HTR-8/SVneo (cell line): Measurements from ENCODE around the gene NRXN3.

Experiments
- DNase-seq: peaks from one replicate; pipeline ENCODE4 v3.0.0; 2011; ENCODE audit warnings: low spot score, mixed read lengths; ENCODE audit not compliant: insufficient read length
- FAIRE-seq: peaks from 2 replicates; lab custom pipeline; 2011; peaks lifted over from hg19 to GRCh38; lab: Jason Lieb, UNC

NRXN3 gene

DNA sequence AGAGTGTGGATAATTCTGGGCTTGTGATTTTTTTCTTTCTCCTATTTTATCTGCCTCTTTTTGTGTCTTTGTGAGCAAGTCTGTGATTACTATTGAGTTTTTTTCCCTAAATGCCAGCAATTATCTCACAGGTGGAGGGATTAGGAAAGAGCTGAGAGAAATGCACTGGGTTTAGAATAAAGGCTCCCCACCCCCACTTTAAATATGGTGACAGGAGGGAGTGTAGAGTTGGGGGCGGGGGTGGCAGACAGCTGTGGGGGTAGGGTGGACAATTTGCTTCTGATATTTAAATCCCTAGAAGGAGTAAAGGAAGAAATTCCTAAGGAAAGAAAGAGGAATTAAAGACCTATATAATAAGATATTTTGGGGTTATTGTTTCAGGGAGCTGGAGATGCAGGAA lies 145.9 kb downstream of the NRXN3 start:
- no peak for FAIRE-seq
- no peak for DNase-seq

DNA sequence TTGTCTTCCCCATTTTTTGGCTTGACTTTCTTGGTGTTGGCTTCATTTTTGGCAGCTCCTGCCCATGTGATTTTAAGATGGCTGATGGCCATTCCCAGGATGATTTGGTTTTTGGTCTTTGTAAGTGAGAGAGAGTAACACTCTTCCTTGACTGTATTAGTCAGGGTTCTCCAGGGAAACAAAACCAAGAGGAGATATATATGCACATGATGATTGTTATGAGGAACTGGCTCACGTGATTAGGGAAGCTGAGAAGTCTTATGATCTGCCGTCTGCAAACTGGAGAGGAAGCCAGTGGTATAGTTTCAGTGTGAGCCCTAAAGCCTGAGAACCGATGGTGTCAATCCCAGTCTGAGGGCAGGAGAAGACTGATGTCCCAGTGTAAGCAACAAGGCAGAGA lies 146.6 kb downstream of the NRXN3 start:
- DNase-seq (no peak), FAIRE-seq (no peak)

DNA sequence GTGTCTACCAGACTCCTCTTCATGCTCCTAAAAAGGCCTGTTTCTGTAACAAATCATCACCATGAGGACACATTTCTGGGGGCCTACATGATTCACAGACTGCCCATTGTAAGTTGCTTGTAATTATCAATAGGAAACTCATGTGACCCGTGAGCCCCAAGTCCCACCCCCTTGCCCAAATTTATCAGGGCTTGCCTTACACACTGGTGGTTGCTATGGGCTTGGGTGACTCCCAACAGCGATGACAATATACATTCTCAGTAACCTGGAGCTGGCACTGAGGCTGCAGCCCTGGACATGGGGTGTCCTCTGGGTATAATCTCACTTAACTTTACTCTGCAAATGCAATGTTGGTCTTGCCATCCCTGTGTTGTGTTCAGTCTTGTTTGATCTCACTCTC lies 149.2 kb downstream of the NRXN3 start:
- DNase-seq, result no peak
- no peak for FAIRE-seq

DNA sequence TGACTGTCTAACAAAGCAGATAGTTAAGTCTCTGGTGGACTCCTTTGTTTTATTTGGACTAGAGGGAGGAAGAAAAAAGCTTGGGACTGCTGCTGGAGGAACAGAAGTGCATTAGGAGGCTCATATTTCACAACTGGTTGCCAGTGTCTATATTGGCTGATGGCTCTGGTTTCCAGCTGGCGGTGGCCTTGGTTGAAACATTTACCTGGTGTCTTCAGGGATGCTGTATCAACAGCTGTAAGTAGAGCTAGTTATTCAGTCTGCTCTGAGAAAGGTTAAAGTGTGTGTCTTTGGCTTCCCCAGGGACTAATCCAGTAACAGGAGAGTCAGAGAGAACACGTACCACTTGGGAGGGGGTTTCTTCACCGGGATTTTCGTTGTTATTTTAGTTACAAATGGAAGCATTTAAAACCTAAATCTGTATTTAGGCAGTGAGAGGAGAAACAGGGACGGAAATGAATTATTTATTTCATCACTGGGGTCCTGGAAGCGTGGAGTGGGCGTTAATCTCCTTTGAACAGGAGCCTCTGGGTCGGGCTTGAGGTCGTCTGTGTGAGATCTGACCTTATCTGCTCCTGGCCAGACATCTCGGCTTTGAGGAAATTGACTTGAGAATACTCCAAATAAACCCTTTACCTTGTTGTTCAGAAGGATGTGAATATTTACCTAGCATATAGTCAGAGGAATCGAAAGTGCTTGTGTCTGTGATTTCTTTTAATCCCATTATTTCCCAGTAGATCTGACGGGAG lies 149.9 kb downstream of the NRXN3 start:
- FAIRE-seq (no peak), DNase-seq (no peak)

DNA sequence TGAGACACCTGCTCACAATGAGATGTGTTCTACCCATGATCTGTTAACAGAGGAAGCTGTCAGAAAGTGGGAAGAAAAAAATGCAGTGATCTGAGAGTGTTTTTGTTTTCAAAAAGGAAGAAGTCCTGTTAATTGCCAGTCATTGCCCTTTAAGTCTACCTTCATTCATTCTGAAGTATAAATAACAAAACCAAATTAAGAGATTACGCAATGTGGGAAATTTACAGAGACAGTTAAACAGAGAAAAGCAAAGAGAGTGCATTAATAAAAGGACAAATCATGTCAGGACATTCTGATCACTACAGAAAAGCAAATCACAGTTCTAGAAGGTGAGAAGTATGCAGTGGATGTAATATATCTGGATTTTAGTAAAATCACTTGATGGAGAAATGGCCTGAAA lies 154.2 kb downstream of the NRXN3 start:
- FAIRE-seq (no peak), DNase-seq (no peak)

DNA sequence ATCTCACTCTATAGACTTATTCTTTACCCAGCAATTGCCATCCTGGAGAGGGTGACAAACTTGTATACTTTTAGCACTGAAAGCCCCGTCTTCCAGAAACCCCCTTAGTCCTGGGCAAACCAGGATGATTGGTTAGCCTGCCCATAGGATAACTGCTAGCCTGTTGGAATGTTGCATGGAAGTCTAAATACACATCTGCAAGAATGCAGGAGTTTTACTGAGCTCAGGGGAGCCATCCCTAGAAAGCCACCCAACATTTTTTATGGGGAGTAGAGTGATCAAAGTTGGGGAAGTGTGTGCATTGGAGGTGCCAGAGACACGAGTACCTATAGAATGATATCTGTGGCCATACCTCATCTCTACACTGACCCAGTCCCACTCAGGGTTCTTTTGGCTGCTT lies 155.7 kb downstream of the NRXN3 start:
- FAIRE-seq (no peak), DNase-seq (no peak)

DNA sequence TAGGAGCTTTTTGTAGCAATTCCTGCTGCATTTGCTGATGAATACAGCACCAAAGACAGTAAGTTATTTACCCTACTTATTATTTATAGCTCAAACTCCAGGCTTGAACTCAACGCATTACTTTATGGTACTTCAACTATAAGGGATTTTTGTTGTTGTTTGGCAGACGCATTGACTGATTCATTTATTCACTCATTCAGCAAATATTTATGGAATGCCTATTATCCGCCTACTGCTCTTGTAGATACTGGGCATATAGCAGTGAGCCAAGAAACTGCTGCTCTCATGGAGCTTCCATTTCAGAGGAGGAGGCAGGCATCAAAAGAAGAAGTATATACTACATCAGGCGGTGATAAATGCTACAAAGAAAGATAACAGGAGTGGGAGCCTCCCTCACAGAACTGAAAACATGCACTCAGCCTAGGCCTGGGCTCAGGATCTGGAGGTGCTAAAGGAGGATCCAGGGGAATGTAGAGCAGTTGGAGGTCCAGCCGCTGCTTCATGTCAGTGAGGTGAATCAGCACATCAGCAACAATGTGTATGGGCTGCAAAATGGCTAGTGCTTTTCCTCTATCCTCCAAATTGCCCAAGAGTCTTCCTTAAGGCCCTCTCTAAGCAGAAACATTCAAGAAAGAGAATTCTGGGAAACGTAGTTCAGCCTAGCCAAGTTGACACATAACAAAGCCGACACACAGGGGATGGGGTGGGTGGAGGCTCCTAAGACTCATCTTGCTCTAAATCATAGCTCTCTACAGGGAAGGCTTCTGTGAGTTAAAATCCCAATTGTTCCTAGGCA lies 157.5 kb downstream of the NRXN3 start:
- FAIRE-seq, result no peak
- no peak for DNase-seq

DNA sequence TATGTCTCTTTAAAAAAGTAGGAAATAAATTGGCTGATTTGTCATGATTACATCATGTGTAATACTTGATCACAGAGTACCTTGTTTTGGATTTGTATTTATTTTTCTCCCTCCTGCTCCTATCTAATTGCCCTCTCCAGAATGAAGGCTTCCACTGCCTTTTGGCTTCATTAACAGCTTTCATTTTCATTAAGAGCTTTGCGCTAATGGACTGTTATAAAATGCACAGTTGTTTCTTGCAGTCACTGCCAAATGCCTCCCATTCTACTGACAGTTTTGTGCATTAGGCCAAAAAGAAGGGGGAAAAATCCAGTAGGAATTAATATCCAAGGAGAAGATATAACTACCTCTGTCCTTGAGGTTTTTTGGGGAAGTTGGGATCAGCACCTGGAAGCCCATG lies 159.2 kb downstream of the NRXN3 start:
- no peak for FAIRE-seq
- DNase-seq, result no peak

DNA sequence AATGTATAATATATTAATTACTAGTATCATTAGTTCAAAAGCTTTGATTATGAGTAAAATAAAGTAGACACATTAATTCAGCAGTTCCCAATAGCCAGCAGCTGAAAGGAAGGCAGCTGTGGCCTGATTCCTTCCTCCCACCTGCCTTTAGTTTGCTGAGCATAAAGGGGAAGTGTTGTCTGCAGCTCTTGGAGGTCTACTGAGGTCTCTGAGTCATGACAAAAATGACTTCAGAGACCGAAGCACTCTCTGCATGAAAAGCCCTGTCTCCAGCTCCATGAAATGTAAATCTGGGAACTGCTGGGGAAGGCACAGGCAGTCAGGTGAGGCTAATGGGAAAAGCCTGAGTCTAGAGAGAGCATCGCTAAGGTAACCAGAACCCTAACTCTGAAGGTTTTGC lies 165.4 kb downstream of the NRXN3 start:
- DNase-seq, result no peak
- FAIRE-seq, result no peak

DNA sequence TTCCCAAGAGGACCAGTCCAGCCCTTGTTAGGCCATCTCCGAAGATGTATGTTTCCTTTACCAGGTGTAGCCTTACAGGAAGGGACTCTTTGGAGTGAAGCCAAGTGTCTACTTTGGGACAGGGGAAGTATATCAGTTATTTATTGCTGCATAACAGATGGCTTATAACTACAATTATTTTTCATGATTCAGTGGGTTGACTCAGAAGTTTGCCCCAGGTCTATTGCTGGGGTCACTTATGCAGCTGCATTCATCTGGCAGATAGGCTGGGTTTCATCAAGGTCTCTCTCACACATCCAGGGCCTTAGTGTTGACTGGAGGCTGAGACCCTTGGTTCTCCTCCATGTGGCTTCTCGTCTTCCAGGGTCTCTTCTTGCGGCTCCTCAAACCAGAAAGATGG lies 170.1 kb downstream of the NRXN3 start:
- FAIRE-seq, result no peak
- no peak for DNase-seq

DNA sequence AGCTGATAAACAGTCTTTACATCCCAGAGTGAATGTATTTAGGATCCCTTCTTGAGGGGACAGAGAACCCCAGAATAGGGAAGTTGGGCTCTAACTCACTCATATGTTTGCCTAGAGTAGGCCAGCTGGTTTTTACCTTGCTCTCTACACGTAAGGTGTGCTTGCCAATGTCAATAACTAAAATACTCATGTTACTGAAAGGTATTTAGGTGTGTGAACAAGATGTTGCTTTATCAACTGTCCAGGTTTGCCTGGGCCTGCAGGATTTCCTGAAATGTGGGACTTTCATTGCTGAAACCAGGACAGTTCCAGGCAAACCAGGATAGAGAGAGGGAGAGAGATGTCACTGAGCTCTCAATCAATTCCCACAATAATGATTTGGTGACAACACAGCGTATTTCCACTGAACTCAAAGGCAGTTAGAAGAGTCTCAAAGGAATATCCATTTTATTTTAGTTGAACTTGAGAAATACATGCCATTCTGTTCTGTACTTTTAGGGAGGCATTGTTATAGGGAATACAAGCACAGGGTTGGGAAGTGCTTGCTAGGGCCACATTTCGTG lies 171.7 kb downstream of the NRXN3 start:
- no peak for FAIRE-seq
- DNase-seq, result no peak

DNA sequence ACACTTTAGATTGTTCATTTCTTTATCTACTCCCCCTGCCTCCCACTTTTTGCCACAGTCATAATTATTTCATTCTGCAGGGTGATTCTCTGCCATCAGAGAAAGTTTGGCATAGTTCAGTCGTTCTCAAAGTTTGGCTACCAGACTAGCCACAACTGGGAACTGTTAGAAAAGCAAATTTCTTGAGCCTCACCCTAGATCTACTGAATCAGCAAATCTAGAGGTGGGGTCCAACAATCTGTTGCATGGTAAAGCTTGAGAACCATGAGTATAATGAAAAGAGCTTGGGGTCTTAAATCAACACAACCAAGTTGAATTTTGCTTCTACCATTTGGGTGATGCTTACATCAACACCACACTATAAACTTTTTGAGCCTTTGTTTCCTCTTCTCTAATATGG lies 172.7 kb downstream of the NRXN3 start:
- no peak for FAIRE-seq
- DNase-seq, result no peak

DNA sequence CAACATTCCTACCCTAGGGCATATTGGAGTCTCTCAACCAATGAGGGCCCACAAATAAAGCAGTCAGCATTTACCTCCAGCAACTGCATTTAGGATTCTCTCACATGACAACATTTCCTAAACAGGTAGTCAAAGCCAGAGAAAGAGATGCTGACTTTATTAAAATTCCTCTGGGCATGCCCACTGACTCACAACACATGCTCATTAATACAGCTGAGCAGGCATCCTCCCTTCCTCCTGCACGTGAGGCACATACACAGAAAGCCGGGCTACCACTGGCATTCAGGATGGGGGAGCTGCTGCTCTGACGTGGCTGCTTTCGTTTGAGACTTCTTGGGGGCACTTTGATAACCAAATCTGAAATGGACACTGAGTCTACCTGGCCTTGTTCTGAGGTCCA lies 174.1 kb downstream of the NRXN3 start:
- DNase-seq (no peak), FAIRE-seq (no peak)

DNA sequence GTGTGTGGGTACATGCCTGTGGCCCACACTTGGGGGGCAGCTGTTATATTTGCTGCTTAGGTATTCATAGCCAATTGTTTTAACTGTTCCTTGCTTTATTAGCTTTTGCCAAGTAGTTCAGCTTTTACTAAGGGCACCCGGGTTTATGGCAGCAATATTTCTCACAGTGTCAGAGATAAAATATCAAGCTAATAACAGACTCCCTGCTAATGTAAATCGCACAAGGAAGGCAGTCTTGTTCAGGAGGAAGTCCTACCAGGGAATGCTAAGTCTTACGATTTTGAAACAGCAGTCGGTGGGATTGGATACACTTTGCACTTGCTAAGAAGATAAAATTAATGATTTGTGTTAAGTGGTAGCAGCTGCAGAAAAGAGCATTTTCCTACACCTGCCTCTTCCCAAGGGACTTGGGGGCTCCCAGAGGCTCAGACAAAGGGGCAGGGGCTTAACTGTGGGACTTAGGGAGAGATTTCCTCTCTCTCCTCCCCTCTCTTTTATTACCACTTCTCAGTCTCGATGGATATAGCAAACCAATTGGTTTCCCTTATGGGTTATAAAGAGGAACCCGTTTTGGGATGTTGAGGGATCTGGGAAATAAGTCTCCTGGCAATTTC lies 175.1 kb downstream of the NRXN3 start:
- no peak for FAIRE-seq
- DNase-seq, result no peak

DNA sequence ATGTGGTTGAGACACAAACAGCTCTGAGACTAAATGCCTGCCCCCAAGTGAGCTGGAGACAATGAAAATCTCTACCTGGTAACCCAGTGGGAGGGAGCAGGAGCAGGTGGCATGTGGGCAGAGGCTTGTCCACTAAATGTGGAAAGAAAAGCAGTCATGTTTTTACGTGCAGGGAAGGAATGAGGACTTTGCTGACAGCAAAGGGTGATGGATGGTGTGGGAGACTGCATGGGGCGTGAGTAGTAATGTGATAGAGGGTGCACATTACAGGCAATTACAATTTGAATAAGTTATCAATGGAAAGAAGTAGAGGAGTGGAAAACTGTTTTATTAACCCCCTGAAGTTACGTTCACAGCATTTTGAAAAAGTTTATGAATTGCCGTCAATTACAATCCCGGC lies 176.6 kb downstream of the NRXN3 start:
- no peak for FAIRE-seq
- DNase-seq, result no peak

DNA sequence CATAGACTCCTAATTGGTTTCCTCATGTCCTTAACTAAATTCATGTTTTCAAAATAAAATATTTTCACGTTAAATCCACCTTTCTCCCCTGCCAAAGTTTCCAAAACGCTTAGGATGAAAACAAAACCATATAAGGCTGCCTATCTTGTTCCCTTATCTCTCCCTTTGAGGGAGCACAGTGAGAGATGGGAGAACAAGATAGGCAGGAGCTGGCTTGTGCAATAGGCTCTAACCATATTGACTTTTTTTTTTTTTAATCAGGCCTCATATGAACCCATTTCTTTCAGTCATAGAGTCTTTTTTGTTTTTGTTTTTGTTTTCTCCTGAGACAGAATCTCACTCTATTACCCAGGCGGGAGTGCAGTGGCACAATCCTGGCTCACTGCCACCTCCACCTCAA lies 184.9 kb downstream of the NRXN3 start:
- FAIRE-seq (no peak), DNase-seq (no peak)

DNA sequence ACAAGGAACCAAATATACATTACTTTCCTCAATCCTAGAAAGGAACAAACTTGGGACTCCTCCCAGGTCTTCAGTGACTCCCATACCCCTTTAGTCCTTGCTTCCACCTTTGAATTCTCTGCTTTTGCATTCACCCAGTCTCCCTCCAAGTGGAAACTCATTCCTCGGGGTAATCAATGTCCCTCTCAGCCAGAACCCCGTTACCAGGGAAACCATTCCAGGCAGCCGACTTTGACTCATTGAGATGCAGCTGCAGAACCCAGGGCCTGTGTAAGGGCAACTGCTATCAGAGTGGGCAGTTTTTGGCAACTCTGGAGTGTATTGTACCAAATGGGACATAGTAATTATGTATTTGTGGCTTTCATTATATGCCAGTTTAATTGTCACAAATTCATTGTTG lies 186.2 kb downstream of the NRXN3 start:
- DNase-seq (no peak), FAIRE-seq (no peak)

DNA sequence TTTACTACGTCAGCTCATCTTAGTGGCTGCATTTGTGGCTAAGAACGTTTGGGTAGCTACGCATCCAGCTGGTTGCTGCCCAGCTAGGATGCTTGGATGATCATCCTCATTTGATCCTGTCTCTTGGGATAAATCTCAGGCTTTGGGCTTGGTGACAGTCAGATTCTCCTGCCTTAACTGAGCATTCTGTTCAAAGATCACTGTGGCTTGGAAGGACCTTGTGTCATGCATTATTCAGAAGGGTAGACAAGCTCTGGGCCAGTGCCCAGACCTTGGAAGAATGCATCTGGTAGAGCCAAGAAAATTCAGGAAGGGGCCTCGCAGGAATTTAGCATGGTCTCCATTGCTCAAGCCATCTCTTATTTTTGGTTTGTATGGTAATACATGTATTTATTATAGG lies 188.4 kb downstream of the NRXN3 start:
- no peak for FAIRE-seq
- DNase-seq, result no peak

DNA sequence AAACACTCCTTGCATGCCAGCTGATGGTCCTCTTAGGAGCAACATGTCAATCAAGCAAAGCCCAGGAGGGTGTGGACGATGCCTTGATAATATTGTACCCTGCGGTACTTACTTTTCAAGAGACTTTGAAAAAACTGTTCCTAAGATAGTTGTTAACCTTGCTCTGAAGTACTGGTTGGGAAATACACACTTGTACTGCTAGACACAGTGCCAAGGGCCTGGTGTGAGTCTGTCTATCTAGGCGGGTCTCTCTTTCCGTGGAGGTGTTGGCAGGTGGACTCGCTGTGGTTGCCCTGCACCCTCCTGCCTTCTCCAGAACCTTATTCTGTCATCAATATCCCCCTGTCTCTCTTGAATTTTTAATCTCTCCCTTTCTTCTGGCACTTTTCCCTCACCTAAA lies 189.4 kb downstream of the NRXN3 start:
- DNase-seq (no peak), FAIRE-seq (no peak)

DNA sequence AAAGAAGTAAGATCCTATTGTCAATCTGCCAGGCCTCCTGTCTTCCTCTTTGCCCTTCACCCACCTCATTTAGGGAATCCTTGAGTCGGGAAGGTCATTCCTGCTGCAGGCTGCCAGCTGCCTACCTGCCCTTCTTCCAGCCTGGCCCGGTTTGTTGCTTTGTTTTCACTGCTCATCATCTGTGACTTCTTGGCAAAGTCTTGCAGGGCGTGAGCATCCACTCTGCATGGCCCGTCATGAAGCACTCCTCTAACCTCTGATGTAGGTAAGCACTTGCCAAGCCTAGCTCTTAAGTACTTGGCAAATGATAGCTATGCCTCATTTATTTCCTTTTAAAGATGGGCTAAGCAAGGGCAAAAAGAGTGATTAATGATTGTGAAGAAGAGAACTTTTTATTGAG lies 192.8 kb downstream of the NRXN3 start:
- DNase-seq (no peak), FAIRE-seq (no peak)

DNA sequence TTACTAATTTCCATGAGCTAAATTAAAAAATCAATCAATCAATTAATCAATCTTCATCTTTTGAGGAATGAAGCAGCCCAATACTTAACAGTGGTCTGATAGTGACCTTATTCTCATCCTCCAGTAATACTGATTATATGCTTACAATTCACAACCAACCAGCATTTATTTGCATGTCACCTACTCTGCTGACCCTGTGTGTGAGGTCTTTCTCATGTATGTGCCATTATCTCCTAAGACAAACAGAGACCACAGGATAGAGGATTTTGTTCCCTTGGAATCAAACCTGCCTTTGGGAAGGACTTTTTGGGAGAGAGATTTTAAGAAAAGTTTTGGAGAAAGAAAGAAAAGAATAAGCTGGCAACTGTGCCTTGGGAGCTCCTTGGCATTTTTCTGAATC lies 197.2 kb downstream of the NRXN3 start:
- FAIRE-seq (no peak), DNase-seq (no peak)
